Vagina (tissue), 2 donors: ENCODE results near the gene PHACTR3.

Experiments used
- CTCF ChIP-seq, 3 experiments: fragments of 450-650 bp in 2 of 3; fragments of 200-600 bp in 1 of 3; sonication (generic) in 1 of 3; IDR thresholded peaks; one replicate each; pipeline ENCODE4 v1.5.1; 2017 to 2019; ENCODE audit warnings: antibody characterized with exemption in 3 of 3, mild to moderate bottlenecking in 2 of 3, moderate library complexity in 2 of 3
- POLR2A ChIP-seq, 2 donors: fragments of 450-650 bp; IDR thresholded peaks; one replicate each; pipeline ENCODE4 v1.6.1; 2017; ENCODE audit warnings: antibody characterized with exemption in 2 of 2, mild to moderate bottlenecking in 2 of 2, moderate library complexity in 2 of 2
- POLR2AphosphoS5 ChIP-seq, 2 donors: sonication (generic); formaldehyde crosslinking; IDR thresholded peaks; one replicate each; pipeline ENCODE4 v1.9.0; 2017; ENCODE audit warnings: antibody characterized with exemption in 2 of 2, mild to moderate bottlenecking in 2 of 2, low read depth in 1 of 2; ENCODE audit not compliant: insufficient read depth in 1 of 2

- TF ChIP-seq POLR2A (IDR thresholded peaks at IDR 0.05) (no peak), CTCF (IDR thresholded peaks at IDR 0.05) (no peak), POLR2AphosphoS5 (IDR thresholded peaks at IDR 0.05; ENCODE audit: insufficient read depth in 1 of 2, low read depth in 1 of 2) (no peak)
Measured at GRCh38 chr20:59574308-59574707, 30.0 kb upstream of the PHACTR3 start.
